Head of caudate nucleus (tissue), 42 donors: Measurements from ENCODE around the gene DST.
"Not testable (repeated sequence)": the region's sequence is repeated elsewhere in the genome, so short reads cannot be mapped to it uniquely, and the experiment has no call there.

Source experiments
- DNase-seq, 42 donors: peaks; one replicate each; pipeline versions ENCODE4 v3.0.0 to v3.0.0-alpha.2; 2020 to 2021; ENCODE audit warnings: mixed read lengths in 7 of 42
- intact Hi-C: fragments of 100-400 bp; cut with DNase I; formaldehyde crosslinking; loops from one replicate; pipeline ENCODE4 v1.15.0; 2022

Gene DST

DNA sequence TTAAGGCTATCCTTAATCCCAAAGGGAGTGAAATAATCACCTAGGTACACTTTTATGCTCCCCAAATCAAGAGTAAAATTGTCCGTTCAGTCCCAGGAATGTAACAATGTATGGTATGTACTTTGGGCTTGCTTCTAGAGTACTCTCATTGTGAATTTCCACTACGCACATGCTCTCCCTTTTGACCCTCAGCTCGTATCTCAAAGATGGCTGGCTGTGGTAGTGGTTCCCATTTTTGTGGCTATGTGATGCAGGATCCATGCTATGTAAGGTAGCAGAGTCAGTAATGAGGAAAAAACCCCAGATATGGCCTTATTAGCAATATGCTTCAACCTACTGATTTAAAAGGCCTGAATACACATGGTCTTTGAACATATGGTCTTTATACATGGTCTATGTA, 133.7 kb downstream of the DST start:
- DNase-seq = no peak
- intact Hi-C loops = no loop called here

DNA sequence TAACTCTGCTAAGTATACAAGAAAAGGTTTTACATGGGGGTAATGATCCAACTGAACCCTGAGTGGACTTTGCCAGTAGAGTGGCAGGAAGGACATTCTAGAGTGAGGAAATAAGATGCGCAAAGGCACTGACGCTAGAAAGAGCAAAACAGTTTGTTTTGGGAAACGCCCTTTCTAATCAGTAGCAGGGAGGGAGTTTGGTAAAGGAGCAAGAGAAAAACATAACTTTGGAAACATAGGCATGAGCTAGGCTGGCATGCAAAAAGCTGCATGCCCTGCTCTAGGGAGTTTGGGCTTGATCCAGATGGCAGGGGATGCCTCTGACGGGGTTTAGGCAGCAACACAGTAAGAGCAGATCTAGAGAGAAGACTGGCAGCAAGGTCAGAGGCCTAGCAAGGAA, 135.2 kb downstream of the DST start:
- intact Hi-C loops = no loop called here
- DNase-seq = no peak

DNA sequence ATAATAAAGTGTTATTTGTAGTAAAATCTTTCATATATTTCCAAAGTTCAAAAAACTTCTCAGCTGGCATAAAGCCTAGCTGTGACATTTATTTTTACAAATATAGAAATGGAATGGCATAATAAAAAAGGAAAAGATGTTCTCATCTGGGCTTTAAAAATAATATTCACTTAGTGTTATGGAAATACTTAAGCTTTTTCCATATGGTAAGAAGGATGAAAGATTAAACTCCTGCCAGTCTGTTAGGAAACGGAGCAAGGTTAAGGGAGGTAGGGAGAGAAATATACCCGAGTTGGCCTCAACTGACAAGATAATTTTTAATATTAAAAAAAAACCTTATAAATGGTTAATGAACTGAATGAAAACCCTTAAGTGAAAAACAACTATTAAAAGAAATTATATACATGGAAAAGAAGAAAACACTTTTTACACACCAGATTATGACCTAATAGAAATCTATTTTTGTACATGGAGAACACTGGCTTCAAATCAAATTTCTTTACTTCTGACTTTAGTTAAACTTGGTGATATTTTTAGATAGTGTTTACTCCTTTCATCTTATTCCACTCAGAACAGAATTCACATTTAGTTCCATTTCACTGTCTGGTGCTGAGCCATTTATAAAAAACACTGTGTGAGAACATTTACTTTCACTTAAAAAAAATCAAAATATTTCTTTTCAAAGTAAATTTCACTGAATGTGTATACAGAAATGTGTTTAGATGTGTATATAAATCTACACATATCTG, 137.0 kb downstream of the DST start:
- no peak for DNase-seq
- intact Hi-C loops = no loop called here

DNA sequence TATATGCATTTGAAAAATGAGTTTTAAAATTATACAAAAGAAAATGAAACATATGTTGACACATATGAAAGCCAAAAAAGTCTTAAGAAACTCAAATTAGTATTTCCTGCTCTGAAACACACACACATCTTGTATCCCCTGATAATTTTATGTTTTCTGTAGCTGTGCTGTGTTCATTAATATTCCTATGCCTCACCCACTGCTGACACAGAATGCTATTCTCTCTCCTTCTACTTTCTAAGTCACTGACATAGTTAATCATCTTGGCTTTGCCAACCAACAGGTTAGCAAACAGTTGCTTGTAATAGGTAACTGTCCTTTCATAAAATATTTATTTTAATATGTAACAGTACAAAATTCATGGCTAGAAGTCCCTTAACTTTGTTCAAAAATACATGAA, 140.7 kb downstream of the DST start:
- intact Hi-C loops = no loop called here
- DNase-seq = no peak

DNA sequence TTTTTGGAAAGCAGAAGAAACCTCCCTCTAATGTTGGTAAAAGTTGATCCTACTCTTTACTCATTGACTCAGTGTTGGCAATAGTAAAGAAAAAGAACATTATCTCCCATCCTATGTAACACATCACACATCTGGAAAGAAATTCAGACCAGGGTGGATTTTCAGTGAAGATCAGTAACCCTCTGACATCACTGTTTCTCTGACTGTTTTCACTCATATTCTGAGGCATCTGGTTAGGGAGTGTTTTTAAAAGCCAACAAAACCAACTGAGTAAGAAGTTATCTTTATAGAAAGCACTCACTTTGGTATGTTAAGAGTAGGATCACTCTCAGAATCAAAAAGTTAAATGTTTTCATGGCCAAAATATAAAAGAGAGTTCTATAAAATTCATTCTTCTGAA, 143.6 kb downstream of the DST start:
- intact Hi-C loops = no loop called here
- no peak for DNase-seq

DNA sequence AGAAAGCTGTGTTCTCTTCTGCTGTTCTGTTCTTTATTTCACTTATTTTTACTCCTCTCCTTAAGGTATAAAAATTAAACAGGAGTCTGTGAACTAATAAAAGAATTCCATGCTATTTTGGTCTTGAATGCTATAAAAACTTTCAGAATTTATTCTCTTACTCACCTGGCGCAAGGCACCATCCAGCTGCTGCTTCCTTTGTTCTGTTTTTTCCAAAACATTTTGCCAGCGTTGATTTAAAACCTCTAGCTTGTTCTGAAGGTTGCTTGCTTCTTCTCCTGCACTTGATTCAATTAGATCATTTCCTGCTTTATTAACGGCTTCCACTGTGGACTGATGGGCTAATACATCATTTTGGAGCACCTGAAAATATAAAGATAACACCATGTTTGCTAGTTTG, 145.0 kb downstream of the DST start:
- DNase-seq = no peak
- intact Hi-C loops = no loop called here

DNA sequence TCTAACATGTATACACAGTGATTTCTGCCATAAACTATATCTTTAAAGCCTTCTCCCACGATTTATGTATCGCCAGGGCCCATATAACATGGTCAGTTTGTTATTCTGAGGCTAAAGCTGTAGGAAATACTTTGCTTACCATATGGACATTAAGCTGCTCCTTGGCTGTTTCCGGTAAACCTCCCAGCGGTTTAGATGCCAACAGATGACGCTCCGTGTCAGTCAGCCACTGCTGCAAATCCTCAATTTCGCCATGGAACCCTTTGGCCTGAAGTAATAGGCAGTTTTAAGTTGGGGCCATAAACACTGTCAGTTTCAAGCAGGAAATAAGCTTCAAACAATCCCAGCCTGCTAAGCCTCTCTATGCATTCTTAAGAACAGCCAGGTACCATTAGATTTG, 145.4 kb downstream of the DST start:
- no peak for DNase-seq
- intact Hi-C loops = no loop called here

DNA sequence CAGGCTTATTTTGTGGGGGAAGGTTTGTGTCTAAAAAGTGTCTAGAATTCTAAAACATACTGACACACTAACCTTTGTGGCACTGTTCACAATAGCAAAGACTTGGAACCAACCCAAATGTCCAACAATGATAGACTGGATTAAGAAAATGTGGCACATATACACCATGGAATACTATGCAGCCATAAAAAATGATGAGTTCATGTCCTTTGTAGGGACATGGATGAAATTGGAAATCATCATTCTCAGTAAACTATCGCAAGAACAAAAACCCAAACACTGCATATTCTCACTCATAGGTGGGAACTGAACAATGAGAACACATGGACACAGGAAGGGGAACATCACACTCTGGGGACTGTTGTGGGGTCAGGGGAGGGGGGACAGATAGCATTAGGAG, 146.0 kb downstream of the DST start:
- intact Hi-C loops, DNase-seq: not testable (repeated sequence)

DNA sequence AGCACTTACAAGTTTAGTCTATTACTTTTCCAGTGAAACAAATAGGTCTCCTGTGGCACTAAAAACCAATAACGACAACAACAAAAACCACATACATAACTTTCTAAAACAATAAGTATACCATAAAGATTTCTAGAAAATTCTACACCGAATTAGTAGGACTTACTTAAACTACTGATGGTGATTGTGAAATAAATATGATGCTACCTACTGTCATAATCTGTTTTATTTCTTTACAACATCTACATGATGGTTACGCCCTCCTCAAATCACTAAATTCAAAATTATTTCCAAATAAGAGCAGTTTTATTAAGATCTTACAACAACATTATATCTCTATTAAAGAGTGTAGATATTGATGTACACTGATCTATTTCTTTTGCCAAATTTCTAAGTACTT, 147.0 kb downstream of the DST start:
- no peak for DNase-seq
- intact Hi-C loops = no loop called here

DNA sequence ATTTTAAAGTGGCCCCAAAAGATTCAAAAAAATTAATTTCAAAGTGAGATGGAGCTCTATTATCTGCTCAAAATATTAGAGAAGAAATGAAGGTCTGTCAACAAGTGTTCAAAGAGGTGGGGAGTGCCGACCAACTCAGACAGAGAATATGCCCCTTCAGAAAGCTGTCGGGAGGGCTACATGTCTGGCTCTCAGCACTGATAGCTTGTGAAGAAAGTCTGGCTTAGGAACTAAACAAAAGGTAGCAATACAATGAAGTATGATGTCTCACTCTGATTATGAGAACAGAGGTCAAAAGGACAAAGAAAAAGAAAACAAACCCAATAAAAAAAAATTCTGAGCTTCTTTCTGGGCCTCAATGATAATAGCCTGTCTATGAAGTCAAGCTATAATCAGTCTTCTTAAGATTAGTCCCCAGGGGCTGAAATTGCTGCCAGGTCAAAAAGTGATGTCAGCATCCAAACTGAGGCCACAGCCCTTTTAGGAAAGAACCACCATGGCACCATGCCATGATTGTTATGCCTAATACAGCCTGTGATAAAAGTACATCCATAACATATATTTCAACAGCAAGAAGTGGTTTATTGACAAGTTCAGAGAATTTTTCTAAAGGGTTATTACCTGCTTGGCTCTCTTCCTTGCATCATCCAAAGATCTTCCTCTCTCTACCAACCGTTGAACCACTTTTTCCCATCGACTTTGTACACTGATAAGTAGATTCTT, 150.9 kb downstream of the DST start:
- intact Hi-C loops = no loop called here
- no peak for DNase-seq

DNA sequence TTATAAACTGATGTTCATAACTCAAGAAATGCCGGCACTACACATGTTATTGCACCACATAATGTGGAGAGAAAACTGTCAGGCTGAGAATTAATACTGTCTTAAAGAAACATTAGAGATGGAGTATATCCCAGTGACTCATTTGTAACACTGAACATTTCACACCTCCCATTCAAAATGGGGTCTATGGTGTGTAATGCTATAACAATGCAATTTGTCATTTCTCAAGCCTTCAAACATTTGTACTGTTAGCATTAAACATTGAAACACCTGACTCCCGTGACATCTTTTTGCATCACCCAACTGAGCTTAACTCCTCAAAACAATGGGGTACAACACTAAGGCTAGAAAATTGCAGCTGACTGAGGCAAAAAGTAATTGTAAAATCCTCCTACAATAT, 151.7 kb downstream of the DST start:
- intact Hi-C loops = no loop called here

DNA sequence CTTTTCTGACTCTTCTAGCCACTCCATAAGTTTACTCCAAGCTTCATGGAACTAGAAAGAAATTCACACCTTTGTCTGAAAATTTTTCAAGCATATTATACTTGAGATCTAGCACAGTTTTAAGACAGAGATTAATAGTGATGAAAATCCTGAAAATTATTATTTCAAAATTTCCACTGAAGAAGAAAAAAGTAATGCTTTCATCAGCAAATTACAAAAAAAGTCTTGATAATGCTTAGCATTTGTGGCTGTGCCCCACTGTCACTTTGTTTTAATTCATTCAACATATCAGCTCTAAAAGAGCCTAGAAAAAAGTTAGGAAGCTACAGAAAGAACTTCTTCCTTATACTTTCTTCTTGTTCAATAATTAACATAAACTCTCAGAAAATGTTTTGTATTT, 153.1 kb downstream of the DST start:
- DNase-seq = no peak
- intact Hi-C loops = no loop called here

More for the DNA sequence above, 151.7 kb downstream of the DST start:
- DNase-seq = no peak

DNA sequence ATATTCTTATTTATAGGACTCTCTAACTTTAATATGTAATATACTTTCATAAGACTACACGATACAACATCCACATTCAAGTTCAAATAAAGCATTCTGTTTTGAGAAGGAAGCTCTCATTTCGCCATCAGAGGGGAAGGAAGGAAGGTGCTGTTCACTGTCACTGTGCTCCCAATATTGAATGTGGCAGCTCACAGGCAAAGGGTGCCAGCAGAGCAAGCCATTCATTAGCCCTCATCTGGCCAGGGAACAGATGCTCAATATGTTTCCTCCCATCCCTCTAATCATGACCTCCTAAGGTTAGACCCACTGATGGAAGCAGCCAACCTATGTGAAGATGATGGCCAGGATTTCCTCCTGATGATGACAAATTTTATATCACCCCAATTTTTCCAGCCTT, 154.4 kb downstream of the DST start:
- intact Hi-C loops = no loop called here
- DNase-seq = no peak

DNA sequence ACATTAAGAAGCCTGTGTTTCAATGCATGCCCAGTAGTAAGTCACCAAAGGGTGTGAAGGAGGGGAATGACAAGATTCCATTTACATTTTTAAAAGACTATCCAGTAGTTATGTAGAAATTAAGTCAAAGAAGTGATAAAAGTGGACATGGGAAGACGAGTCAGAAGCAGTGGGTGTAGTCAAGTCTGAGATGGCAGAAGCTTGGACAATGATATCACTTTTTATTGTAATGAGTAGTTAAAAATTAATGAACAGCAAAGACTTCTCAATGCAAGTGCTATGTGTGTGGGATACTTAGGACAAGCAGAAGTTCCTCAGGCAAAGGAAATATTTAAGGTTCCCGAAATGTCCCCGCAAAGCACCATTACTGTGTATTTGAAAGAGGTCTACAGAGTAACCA, 156.0 kb downstream of the DST start:
- intact Hi-C loops = no loop called here
- DNase-seq = no peak

DNA sequence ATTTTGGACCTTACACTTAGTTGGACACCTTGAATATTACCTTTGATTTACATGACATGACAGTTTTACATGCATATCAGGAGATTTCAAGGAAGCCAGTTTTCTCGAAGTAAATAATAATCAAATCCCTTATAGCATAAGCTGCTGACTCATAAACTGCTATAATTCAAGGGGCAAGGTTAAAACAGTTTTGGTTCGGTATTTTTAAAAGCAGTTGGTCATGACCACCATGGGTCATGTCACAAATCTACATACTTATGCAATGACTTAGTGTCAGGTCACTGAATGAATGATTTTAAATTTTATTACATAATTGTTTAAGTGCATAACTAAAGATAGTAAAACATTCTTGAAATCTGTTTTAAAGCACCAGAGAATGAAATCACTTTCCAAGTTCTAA, 158.0 kb downstream of the DST start:
- intact Hi-C loops = no loop called here
- DNase-seq = no peak

DNA sequence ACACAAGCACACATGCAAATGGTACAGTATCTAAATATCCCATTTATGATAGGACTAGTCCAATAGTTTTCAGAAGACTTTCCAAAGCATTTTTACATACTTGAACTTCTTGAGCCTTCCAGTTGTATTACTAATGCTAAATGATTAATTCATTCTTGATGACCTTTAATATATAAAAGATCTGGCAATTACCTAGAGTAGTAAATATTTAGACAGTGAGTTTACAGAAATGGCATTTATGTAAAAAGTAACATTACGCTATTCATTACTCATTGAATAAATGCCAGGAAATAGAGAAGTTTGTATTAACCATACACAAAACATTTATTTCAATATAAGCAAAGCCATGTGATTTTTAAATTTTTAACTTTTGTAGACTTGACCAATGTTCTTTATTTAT, 158.8 kb downstream of the DST start:
- intact Hi-C loops = no loop called here
- DNase-seq = no peak

DNA sequence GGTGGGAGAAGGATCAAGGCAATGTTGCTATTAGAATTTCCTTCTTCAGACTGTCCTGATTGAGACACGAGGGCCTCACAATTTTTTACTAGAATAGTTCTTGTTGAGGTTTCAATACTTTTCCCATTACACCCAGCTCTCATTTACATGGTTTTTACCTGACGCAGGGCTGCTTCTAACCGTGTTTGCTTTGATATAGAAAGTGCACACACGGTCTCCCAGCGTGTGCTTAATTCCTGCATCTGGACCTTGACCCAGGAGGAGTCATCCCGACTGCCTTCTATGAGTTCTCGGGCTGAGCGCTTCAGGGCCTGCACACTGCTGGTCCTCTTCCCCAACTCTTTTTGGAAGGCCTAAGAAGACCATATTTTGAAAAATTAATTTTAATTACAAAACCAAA, 160.2 kb downstream of the DST start:
- DNase-seq = no peak
- intact Hi-C loops = no loop called here

DNA sequence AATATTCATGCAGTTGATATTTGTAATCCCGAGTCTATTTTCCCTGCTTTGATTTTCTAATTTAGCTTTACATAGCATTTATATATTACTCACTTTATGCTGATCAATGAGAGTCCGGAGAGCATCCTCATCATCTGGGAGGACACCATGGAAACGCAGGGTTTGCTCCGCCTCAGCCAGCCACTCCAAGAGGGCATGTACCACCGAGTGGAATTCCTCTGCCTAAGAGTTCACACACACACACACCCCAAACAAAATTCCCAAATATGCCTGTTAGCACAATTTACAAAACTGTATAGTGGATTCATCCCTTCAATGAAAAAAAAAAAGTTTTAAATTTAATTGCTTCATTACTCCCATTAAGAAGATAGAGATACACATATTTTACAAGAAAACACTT, 160.7 kb downstream of the DST start:
- DNase-seq = no peak
- intact Hi-C loops = no loop called here

DNA sequence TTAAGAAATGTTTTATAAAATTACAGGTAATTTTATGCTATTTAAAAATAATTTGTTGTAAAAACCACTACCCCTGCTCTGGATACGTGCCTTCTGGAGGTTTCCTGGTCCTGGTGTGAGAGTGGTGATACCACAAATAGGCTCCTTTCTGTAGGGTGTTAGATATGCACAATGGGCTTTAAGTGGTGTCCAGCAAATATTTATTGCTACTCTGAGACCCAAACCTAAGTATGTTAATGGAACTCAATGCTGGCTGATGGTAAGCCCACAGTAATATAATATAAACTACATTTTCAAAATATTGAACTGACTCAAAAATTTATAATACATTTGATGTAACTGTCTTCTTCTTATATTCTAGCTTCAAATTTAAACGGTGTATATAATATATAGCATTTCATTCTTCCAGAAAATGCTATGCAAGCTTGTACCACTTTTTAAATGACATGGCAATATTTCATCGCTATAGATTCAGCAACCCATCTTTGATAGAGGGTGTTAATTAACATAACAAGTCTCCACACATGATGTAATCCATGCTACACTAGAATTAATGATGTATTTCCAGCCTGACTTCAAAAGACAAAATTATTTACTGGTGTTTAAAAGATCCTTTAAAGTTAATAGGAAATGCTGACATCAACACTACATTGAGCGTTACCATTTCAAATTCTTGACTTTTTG, 161.9 kb downstream of the DST start:
- no peak for DNase-seq
- intact Hi-C loops = no loop called here

DNA sequence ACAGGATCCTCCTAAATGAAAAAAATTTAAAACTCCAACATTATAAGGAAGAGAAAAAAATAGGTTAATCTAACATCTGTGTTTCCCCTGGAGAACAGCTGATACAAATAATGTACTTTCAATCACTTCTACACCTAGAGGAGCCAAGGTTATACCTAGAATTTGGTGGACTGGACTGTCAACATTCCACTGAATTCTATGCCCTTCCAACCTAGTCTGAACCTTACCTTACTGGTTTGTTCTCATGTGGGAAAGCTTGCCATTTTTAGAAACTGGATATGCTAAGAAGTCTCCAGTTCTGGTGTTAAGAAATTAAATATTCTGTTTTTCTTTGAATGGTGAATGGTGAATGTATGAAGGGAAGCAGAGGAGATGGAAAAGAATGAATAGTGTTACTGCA, 162.4 kb downstream of the DST start:
- intact Hi-C loops = no loop called here
- DNase-seq = no peak

DNA sequence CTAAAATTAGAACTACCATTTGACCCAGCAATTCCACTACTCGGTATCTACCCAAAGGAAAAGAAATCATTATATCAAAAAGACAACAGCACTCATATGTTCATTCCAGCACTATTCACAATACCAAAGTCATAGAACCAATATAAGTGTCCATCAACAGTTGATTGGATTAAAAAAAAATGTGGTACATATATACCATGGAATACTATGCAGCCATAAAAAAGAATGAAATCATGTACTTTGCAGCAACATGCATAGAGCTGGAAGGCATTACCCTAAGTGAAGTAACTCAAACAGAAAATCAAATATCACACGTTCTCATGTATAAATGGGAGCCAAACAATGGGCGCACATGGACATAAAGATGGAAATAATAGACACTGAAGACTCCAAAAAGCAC, 163.3 kb downstream of the DST start:
- no peak for DNase-seq
- intact Hi-C loops = no loop called here
